HepG2 (cell line): Measurements from ENCODE around the gene MARVELD3. TPM values are rescaled to one million over a fixed set of nuclear protein-coding genes. Genes with fewer than 3 reads are reported as not detected.
A peak's percentile ranks its signal among the peaks of the same experiment; 100 is the strongest.

ENCODE experiments used
- KLF16 ChIP-seq, 2 experiments: sonication (generic) in 1 of 2; formaldehyde crosslinking in 1 of 2; IDR thresholded peaks; 2 replicates each; pipeline versions ENCODE4 v1.6.1 to v1.8.0; 2016 to 2023; ENCODE audit warnings: missing genetic modification reagents in 2 of 2, missing compliant biosample characterization in 1 of 2
- MBNL3 ChIP-seq: fragments of 250-450 bp; sonication (Bioruptor Pico); conservative IDR thresholded peaks from 2 replicates; pipeline ENCODE4 v1.8.0; 2022; ENCODE audit warnings: mild to moderate bottlenecking, inconsistent platforms
- MTF1 ChIP-seq: sonication (generic); formaldehyde crosslinking; IDR thresholded peaks from 2 replicates; pipeline ENCODE4 v1.5.0; 2020; ENCODE audit warnings: missing genetic modification reagents
- RNF219 ChIP-seq: sonication (generic); formaldehyde crosslinking; IDR thresholded peaks from 2 replicates; pipeline ENCODE4 v1.5.0; 2020; ENCODE audit warnings: mild to moderate bottlenecking, missing genetic modification reagents
- SP140L ChIP-seq: sonication (generic); formaldehyde crosslinking; IDR thresholded peaks from 2 replicates; pipeline ENCODE4 v1.4.0; 2020; ENCODE audit warnings: missing genetic modification reagents, borderline replicate concordance
- THRA ChIP-seq: sonication (generic); formaldehyde crosslinking; IDR thresholded peaks from 2 replicates; pipeline ENCODE4 v1.4.0; 2020; ENCODE audit warnings: missing genetic modification reagents, borderline replicate concordance
- XBP1 ChIP-seq: sonication (generic); formaldehyde crosslinking; IDR thresholded peaks from 2 replicates; pipeline ENCODE4 v1.5.0; 2020; ENCODE audit warnings: missing genetic modification reagents
- ZBTB44 ChIP-seq: sonication (generic); formaldehyde crosslinking; IDR thresholded peaks from 2 replicates; pipeline ENCODE4 v1.4.0; 2020; ENCODE audit warnings: missing genetic modification reagents
- ZHX2 ChIP-seq, 2 experiments: sonication (generic) in 1 of 2; formaldehyde crosslinking in 1 of 2; IDR thresholded peaks; 2 replicates each; pipeline versions ENCODE4 v1.6.1 to v1.9.0; 2014 to 2022; ENCODE audit warnings: antibody characterized with exemption in 1 of 2, borderline replicate concordance in 1 of 2, inconsistent platforms in 1 of 2, low read depth in 1 of 2, missing genetic modification reagents in 1 of 2
- ZNF335 ChIP-seq: sonication (generic); formaldehyde crosslinking; IDR thresholded peaks from 2 replicates; pipeline ENCODE4 v1.4.0; 2020; ENCODE audit warnings: missing genetic modification reagents
- ZNF431 ChIP-seq: sonication (generic); formaldehyde crosslinking; IDR thresholded peaks from 2 replicates; pipeline ENCODE4 v1.9.0; 2022; ENCODE audit warnings: missing genetic modification reagents, low read depth, mild to moderate bottlenecking, borderline replicate concordance
- ZNF776 ChIP-seq: sonication (generic); formaldehyde crosslinking; IDR thresholded peaks from 2 replicates; pipeline ENCODE4 v1.4.0; 2020; ENCODE audit warnings: mild to moderate bottlenecking, missing genetic modification reagents
- ZSCAN20 ChIP-seq: sonication (generic); formaldehyde crosslinking; IDR thresholded peaks from 2 replicates; pipeline ENCODE4 v1.4.0; 2020; ENCODE audit warnings: missing genetic modification reagents, mild to moderate bottlenecking, borderline replicate concordance
- polyA plus RNA-seq, 8 experiments: library from polyadenylated mRNA; depleted of rRNA in 3 of 8; stranded (reverse) in 7 of 8; unstranded in 1 of 8; fragments of >200 nt; fragmentation: Illumina TruSeq in 4 of 8; extraction: Trizol in 4 of 8; gene quantifications; 2 replicates each; pipeline versions ENCODE4 v1.2.1 to v1.2.3, GENCODE V29; 2011 to 2016; ENCODE audit warnings: low read depth in 4 of 8, missing spikeins in 1 of 8, mixed read lengths in 1 of 8; ENCODE audit not compliant: insufficient read depth in 1 of 8
- total RNA-seq, 5 experiments: library from RNA; depleted of rRNA; stranded (reverse); fragments of >200 nt; fragmentation: Illumina TruSeq; extraction: Trizol; gene quantifications; 2 replicates each; pipeline ENCODE4 v1.2.3, GENCODE V29; 2016; ENCODE audit warnings: low read depth in 1 of 5

The MARVELD3 gene
- total and polyA plus RNA-seq, 2 of the 13 experiments (the other 11 are each of a cell fraction or from before 2014, with no cell fraction given) = 4.8 to 5.6 TPM

- no peak for TF ChIP-seq ZBTB44 (CRISPR knock-in tag)
- TF ChIP-seq MBNL3 (CRISPR knock-in tag) = 0 out of 2 replicates have a peak, but pooled peaks have one; percentile 37
- TF ChIP-seq XBP1 (CRISPR knock-in tag) = no peak
- TF ChIP-seq KLF16 (CRISPR knock-in tag; IDR thresholded peaks at IDR 0.05) = peak in 1 of 2 experiments; percentile 93; a peak in 2 of 4 replicates
- TF ChIP-seq ZHX2 (IDR thresholded peaks at IDR 0.05; ENCODE audit: low read depth) = no peak
- TF ChIP-seq ZHX2 (CRISPR knock-in tag; IDR thresholded peaks at IDR 0.05; ENCODE audit: borderline replicate concordance) = no peak
- no peak for TF ChIP-seq ZSCAN20 (CRISPR knock-in tag)
- peak; percentile 51; the same call in 1 of the 2 replicates for TF ChIP-seq ZNF335 (CRISPR knock-in tag)
- TF ChIP-seq MTF1 (CRISPR knock-in tag) = no peak
- 0 out of 2 replicates have a peak, but pooled peaks have one; percentile 74 for TF ChIP-seq RNF219 (CRISPR knock-in tag)
- TF ChIP-seq THRA (CRISPR knock-in tag) = peak; percentile 40; the same call in 1 of the 2 replicates
- TF ChIP-seq SP140L (CRISPR knock-in tag) = no peak
- no peak for TF ChIP-seq ZNF776
- no peak; the same call in 1 of the 2 replicates for TF ChIP-seq ZNF431
Observed at GRCh38 chr16:71594000-71594646, 31.9 kb upstream of the MARVELD3 start (continued).
